ENCODE results near the gene PPWD1.
"Not testable (repeated sequence)": the region's sequence is repeated elsewhere in the genome, so short reads cannot be mapped to it uniquely, and the experiment has no call there.

PPWD1 gene

GRCh38 chr5:65562731-65563701 is at the start of gene PPWD1, which contains the start of gene CENPK:
TSS of gene PPWD1 (plus strand) at chr5:65563296. CDS start at chr5:65563311, 15 bp downstream.
TSS of gene CENPK (minus strand) at chr5:65563168. CDS start at chr5:65554907, 8,261 bp downstream.
- DNase-seq (ENCODE audit: low read depth in 2 of 2) = peak; percentile 89 to 90

GRCh38 chr5:65525726-65526125 is 37.4 kb upstream of the PPWD1 start:
- no peak for DNase-seq (ENCODE audit: low read depth in 2 of 2)

GRCh38 chr5:65530904-65531303 is 32.2 kb upstream of the PPWD1 start:
- no peak for DNase-seq (ENCODE audit: low read depth in 2 of 2)

GRCh38 chr5:65535529-65535987 is 27.5 kb upstream of the PPWD1 start:
- no peak for DNase-seq (ENCODE audit: low read depth in 2 of 2)

- DNase-seq (ENCODE audit: low read depth in 2 of 2) = no peak
Measured at GRCh38 chr5:65539827-65540226, 23.3 kb upstream of the PPWD1 start.

GRCh38 chr5:65544473-65544872 is 18.6 kb upstream of the PPWD1 start:
- no peak for DNase-seq (ENCODE audit: low read depth in 2 of 2)

GRCh38 chr5:65546141-65546540 is 17.0 kb upstream of the PPWD1 start:
- DNase-seq (ENCODE audit: low read depth in 2 of 2) = no peak

GRCh38 chr5:65548281-65548680 is 14.8 kb upstream of the PPWD1 start:
- DNase-seq (ENCODE audit: low read depth in 2 of 2) = no peak

- DNase-seq (ENCODE audit: low read depth in 2 of 2) = no peak
Measured at GRCh38 chr5:65553941-65554340, 9.2 kb upstream of the PPWD1 start.

GRCh38 chr5:65555287-65555686 is 7.8 kb upstream of the PPWD1 start:
- no peak for DNase-seq (ENCODE audit: low read depth in 2 of 2)

- DNase-seq (ENCODE audit: low read depth in 2 of 2) = no peak
Measured at GRCh38 chr5:65556181-65556580, 6.9 kb upstream of the PPWD1 start.

- DNase-seq (ENCODE audit: low read depth in 2 of 2) = no peak
Measured at GRCh38 chr5:65556718-65557117, 6.4 kb upstream of the PPWD1 start.

- no peak for DNase-seq (ENCODE audit: low read depth in 2 of 2)
Measured at GRCh38 chr5:65563777-65564176, 681 bp downstream of the PPWD1 start.

- no peak for DNase-seq (ENCODE audit: low read depth in 2 of 2)
Measured at GRCh38 chr5:65566505-65566904, 3.4 kb downstream of the PPWD1 start.

- DNase-seq (ENCODE audit: low read depth in 2 of 2) = no peak
Measured at GRCh38 chr5:65570598-65571226, 7.6 kb downstream of the PPWD1 start.

GRCh38 chr5:65577141-65577540 is 14.0 kb downstream of the PPWD1 start:
- DNase-seq (ENCODE audit: low read depth in 2 of 2) = no peak

- no peak for DNase-seq (ENCODE audit: low read depth in 2 of 2)
Measured at GRCh38 chr5:65588694-65589093, 25.6 kb downstream of the PPWD1 start.

GRCh38 chr5:65601761-65602160 is 38.7 kb downstream of the PPWD1 start:
- DNase-seq (ENCODE audit: low read depth in 2 of 2) = not testable (repeated sequence)

- DNase-seq (ENCODE audit: low read depth in 2 of 2) = no peak
Measured at GRCh38 chr5:65611524-65611923, 48.4 kb downstream of the PPWD1 start.

GRCh38 chr5:65612298-65612907 is 49.3 kb downstream of the PPWD1 start:
- DNase-seq (ENCODE audit: low read depth in 2 of 2) = no peak

GRCh38 chr5:65620021-65620420 is 56.9 kb downstream of the PPWD1 start:
- DNase-seq (ENCODE audit: low read depth in 2 of 2) = no peak

- not testable (repeated sequence) for DNase-seq (ENCODE audit: low read depth in 2 of 2)
Measured at GRCh38 chr5:65621961-65622360, 58.9 kb downstream of the PPWD1 start.

All from stimulated activated CD8-positive, alpha-beta memory T cell treated with anti-CD3 and anti-CD28 coated beads, Interleukin-2, amount 100 ng/mL, for 48 hours (primary cell).